Fibroblast of peridontal ligament (primary cell): ENCODE measurements around the gene LRP1-AS.

Experiments used
- DNase-seq: peaks from one replicate; pipeline ENCODE4 v3.0.0-alpha.2; 2010; ENCODE audit errors: extremely low read depth

The LRP1-AS gene

DNA sequence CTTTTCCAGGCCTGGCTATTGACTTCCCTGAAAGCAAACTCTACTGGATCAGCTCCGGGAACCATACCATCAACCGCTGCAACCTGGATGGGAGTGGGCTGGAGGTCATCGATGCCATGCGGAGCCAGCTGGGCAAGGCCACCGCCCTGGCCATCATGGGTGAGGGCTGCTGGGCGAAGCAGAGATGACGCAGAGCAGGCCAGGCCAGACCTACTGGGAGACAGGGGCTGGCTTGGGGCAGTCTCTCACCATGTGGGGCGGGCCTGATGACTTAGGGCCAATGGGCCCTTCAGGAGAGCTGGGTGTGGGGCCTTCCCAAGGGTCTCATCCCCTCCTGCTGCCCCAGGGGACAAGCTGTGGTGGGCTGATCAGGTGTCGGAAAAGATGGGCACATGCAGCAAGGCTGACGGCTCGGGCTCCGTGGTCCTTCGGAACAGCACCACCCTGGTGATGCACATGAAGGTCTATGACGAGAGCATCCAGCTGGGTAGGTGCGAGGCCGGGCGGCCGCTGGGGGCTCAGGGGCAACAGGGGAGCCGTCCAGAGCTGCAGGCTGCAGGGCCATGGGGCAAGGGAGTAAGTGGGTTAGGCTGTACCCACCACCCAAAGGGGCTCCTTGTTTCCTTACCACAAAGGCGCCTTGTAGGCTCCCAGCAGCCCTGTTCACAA, 33.0 kb upstream of the LRP1-AS start:
- DNase-seq: no peak

DNA sequence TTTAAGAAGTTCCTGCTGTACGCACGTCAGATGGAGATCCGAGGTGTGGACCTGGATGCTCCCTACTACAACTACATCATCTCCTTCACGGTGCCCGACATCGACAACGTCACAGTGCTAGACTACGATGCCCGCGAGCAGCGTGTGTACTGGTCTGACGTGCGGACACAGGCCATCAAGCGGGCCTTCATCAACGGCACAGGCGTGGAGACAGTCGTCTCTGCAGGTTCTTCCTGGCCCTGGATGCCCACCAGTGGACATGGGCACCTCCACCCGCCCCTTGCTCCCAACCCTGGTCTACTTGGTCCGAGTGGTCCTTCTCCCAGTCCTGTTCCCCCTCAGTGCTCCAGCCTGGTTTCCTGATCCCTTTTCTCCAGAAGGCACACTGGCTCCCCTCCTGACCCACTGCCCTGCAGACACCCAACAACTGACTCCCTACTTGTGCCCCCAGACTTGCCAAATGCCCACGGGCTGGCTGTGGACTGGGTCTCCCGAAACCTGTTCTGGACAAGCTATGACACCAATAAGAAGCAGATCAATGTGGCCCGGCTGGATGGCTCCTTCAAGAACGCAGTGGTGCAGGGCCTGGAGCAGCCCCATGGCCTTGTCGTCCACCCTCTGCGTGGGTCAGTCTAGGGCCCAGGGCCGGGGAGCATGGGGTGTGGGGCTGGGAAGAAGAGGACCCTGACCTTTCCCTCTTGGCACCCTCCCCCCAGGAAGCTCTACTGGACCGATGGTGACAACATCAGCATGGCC, 32.1 kb upstream of the LRP1-AS start:
- DNase-seq: no peak

DNA sequence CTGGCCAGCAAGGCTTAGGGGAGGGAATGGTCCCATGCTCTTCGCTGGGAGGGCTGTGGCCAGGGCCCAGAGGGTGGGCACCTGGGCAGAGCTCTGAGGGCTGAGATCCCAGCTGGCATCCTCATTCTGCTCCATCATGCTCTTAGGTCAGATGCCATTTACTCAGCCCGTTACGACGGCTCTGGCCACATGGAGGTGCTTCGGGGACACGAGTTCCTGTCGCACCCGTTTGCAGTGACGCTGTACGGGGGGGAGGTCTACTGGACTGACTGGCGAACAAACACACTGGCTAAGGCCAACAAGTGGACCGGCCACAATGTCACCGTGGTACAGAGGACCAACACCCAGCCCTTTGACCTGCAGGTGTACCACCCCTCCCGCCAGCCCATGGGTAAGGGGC, 30.8 kb upstream of the LRP1-AS start:
- DNase-seq: no peak

DNA sequence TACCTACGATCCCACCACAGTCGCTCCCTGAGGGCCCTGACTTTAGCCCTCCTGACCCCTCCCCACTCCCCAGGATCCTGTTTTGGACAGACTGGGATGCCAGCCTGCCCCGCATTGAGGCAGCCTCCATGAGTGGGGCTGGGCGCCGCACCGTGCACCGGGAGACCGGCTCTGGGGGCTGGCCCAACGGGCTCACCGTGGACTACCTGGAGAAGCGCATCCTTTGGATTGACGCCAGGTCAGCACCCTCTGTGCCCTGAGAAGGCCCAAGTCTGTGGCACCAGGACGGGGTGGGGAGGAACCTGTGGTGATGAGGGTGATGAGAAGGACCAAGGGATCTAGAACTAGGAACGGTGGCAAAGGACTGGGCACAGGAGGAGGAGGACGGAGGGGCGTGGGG, 29.9 kb upstream of the LRP1-AS start:
- DNase-seq: no peak

DNA sequence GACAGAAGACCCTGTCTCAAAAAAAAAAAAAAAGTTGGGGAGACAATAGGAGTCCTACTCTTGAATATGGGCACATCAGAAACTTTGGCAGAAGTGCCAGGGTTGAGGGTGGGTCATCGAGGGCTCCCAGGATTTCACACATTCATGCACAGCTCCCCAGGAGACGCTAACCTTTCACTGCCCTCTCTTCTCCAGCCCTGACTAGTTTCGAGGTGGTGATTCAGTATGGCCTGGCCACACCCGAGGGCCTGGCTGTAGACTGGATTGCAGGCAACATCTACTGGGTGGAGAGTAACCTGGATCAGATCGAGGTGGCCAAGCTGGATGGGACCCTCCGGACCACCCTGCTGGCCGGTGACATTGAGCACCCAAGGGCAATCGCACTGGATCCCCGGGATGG, 29.4 kb upstream of the LRP1-AS start:
- DNase-seq: no peak

DNA sequence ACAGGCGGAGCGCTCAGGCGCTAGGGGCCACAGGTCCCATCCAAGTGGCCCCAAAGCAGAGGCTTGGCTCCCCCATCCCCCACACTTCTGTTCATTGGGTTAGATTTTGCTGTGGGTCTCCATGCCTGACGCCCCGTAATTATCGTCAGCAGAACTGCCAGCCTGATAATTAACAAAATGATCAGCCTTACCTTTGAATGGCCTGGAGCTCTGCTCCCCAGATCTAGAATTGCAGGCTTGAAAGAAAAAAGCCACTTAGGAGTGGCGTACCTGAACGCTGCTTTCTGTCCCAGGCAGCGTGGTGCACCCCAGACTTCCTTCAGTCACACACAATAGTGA, 28.7 kb upstream of the LRP1-AS start:
- no peak for DNase-seq

GRCh38 chr12:57175428-57176138, 28.2 kb upstream of the LRP1-AS start:
- peak; percentile 75 for DNase-seq

GRCh38 chr12:57173683-57174082, 26.3 kb upstream of the LRP1-AS start:
- DNase-seq: no peak

DNA sequence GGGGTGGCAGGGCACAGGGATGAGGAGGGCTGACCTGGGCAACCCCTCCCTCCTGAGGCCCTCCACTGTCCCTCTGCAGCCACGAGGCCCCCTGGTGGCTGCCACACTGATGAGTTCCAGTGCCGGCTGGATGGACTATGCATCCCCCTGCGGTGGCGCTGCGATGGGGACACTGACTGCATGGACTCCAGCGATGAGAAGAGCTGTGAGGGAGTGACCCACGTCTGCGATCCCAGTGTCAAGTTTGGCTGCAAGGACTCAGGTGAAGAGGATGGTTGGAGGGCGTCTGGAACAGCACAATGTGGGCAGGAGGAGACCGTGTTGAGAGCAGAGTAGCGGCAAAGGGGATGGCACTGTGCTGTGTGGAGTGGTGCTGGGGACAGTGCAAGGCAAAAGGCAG, 25.7 kb upstream of the LRP1-AS start:
- no peak for DNase-seq

- peak; percentile 70 for DNase-seq
Observed at GRCh38 chr12:57171668-57172067, 24.2 kb upstream of the LRP1-AS start.

- no peak for DNase-seq
Observed at GRCh38 chr12:57170927-57171326, 23.5 kb upstream of the LRP1-AS start.

GRCh38 chr12:57170408-57170807, 23.0 kb upstream of the LRP1-AS start:
- DNase-seq: no peak

GRCh38 chr12:57169969-57170368, 22.6 kb upstream of the LRP1-AS start:
- DNase-seq: no peak

DNA sequence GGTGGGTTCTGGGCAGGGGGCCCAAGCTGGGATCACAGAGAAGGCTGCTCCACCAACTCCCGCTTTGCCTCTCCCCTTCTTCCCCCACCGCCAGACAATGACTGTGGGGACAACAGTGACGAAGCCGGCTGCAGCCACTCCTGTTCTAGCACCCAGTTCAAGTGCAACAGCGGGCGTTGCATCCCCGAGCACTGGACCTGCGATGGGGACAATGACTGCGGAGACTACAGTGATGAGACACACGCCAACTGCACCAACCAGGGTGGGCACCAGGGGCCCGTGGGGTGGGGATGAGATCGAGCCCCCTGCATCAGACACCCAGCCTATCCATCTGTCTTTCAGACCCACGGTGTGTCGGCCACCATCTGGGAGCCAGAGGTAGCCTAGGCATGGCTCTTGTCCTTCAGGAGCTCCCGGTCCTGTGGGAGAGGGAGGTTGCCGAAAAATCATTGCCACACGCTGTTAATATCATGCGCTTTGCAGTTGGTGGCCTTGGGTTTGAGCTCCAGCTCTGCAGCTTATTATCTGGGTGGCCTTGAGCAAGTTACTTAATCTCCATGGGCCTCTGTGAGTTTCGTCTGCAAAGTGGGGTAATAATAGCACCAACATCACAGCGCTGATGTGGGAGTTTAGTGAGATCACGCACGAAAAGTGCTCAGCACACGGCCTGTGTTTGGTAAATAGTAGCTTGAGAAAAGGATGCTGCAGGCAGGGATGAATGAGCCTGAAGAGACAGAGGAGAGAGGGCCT, 21.8 kb upstream of the LRP1-AS start:
- no peak for DNase-seq

DNA sequence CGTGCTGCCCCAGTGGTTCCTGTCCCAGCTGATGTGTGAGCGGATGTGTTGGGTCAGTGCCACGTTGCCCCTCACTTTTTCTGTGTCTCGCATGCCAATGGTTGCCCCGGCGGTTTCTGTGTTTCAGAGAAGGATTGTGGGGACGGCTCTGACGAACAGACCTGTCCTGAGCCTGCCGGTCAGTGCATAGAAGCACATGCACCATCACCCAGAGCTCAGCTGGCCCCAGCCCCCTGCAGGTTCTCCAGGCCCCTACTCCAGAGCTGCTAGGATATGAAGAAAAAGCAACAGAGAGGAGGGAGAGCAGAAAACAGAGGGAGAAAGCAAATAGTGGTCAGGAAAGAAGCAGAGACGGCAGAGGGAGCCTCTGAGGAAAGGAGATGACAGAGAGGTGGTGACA, 20.6 kb upstream of the LRP1-AS start:
- DNase-seq: no peak

- peak; percentile 41 for DNase-seq
Observed at GRCh38 chr12:57166971-57167371, 19.6 kb upstream of the LRP1-AS start.

DNA sequence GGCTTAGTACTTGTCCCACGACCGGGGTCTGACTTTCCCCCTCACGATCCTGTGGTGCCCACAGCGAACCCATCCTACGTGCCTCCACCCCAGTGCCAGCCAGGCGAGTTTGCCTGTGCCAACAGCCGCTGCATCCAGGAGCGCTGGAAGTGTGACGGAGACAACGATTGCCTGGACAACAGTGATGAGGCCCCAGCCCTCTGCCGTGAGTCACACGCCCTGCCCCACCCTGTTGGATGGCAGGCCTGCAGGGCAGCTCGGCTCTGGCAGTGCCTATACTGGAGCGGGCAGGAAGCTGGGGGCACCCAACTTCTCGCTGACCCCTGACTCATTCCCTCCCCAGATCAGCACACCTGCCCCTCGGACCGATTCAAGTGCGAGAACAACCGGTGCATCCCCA, 18.3 kb upstream of the LRP1-AS start:
- DNase-seq: no peak

- no peak for DNase-seq
Observed at GRCh38 chr12:57164966-57165625, 17.7 kb upstream of the LRP1-AS start.

DNA sequence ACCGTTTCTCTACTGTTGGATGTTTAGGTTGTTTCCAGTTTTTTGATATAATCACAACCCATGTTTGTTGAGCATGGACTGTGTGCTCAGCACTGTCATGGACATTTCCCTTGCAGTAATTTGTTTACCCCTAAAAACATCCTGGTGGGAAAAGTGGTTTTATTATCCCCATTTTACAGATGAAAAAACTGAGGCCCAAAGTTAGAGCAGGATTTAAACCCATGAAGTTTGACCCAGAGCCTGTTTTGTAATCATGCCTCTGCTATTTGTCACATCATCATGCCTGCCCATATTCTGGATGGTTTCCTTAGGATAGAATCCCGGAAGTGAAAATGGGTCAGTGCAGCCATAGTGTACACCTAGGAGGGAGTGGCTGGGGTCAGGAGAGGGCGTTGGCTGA, 17.0 kb upstream of the LRP1-AS start:
- DNase-seq: no peak

DNA sequence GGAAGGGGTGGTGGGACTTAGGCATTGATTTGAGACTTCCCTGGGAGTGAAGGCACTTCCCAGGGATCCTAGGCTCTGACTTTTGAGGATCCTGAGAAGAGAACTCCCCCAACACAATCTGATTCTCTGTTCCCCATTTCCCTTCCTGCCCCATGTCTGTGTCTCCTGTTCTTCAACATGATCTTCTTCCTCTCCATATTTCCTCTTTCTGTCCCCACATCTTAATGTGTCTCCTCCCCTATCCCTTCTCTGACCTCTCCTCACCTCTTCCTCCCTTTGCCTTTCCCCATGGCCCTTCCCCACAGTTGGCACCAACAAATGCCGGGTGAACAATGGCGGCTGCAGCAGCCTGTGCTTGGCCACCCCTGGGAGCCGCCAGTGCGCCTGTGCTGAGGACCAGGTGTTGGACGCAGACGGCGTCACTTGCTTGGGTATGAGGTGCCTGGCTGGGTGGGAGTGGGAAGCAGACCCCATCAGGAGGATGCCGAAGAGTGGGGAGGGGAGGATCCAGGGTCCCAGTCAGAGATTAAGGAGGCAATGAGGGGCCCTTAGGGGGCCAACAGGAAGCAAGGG, 15.2 kb upstream of the LRP1-AS start:
- DNase-seq: no peak

DNA sequence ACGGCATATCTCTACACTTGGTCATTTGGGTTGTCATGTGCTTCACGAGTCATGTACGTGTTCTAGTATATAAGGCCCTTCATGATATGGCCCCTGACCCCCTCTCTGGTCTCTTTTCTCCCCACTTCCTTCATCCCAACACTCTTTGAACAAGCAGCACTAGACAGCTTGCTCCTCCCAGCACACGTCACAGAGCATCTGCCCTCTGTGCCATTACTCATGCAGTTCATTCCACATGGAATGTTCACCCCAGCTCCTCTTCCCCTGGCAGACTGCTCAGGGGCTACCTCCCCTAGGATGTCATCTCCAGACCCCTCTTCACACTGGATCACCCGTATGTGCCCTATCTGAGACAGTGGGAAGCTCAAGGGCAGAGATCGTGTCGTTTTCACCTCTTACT, 14.1 kb upstream of the LRP1-AS start:
- no peak for DNase-seq

DNA sequence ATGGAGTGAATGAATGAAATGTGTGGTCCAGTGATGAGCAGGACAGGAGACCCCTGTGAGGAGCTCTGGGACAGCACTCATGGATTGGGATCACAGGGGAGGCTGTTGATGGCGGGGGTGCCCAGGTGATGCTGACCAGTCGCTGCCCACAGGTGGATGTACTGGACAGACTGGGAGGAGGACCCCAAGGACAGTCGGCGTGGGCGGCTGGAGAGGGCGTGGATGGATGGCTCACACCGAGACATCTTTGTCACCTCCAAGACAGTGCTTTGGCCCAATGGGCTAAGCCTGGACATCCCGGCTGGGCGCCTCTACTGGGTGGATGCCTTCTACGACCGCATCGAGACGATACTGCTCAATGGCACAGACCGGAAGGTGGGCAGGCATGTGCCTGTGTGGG, 13.3 kb upstream of the LRP1-AS start:
- DNase-seq: no peak
